ACC112 (cell line): ENCODE data around the gene GPC6.
A peak's percentile ranks its signal among the peaks of the same experiment; 100 is the strongest.

Source experiments
- H2AFZ ChIP-seq: fragments of 200-600 bp; sonication (generic); one replicate; pipeline ENCODE4 v1.6.0; 2017; ENCODE audit warnings: antibody characterized with exemption, low read length; ENCODE audit not compliant: unreplicated experiment
- H3K27ac ChIP-seq: fragments of 200-600 bp; sonication (generic); 2 replicates; pipeline ENCODE4 v1.5.1; 2014; ENCODE audit warnings: low read depth, mild to moderate bottlenecking, antibody characterized with exemption, low read length, moderate library complexity
- H3K27me3 ChIP-seq: fragments of 200-600 bp; sonication (generic); 2 replicates; pipeline ENCODE4 v1.6.1; 2014; ENCODE audit warnings: mild to moderate bottlenecking, antibody characterized with exemption, low read length, moderate library complexity, mixed read lengths; ENCODE audit not compliant: insufficient read depth
- H3K36me3 ChIP-seq: fragments of 200-600 bp; sonication (generic); 2 replicates; pipeline ENCODE4 v1.6.1; 2016; ENCODE audit warnings: mild to moderate bottlenecking, antibody characterized with exemption, low read length, moderate library complexity, mixed read lengths; ENCODE audit not compliant: insufficient read depth
- H3K4me1 ChIP-seq: fragments of 200-600 bp; sonication (generic); one replicate; pipeline ENCODE4 v1.6.1; 2016; ENCODE audit warnings: low read length, mixed read lengths; ENCODE audit not compliant: insufficient read depth, unreplicated experiment, control insufficient read depth
- H3K4me3 ChIP-seq: fragments of 200-600 bp; sonication (generic); 2 replicates; pipeline ENCODE4 v1.5.1; 2014; ENCODE audit warnings: mild to moderate bottlenecking, low read depth, low read length
- H3K79me2 ChIP-seq: fragments of 200-600 bp; sonication (generic); one replicate; pipeline ENCODE4 v1.6.0; 2016; ENCODE audit warnings: low read length; ENCODE audit not compliant: control insufficient read depth, unreplicated experiment, insufficient read depth

Gene GPC6

GRCh38 chr13:94323764-94324758 lies 1097.5 kb downstream of the GPC6 start:
- Histone ChIP-seq H3K27ac (no peak overlapping the region), H2AFZ (no peak overlapping the region), H3K36me3 (no peaks in the 10 kb centered on the region), H3K4me1 (peaks cover 5% of the 10 kb centered on the region), H3K79me2 (no peaks in the 10 kb centered on the region), H3K27me3 (no peaks in the 10 kb centered on the region), H3K4me3 (no peak overlapping the region)

- H2AFZ ChIP-seq, result no peak overlapping the region
- no peak overlapping the region for H3K27ac ChIP-seq
- peaks cover 11% of the 10 kb centered on the region for H3K4me1 ChIP-seq
These were observed 1098.3 kb downstream of the GPC6 start for GRCh38 chr13:94324767-94325540.

GRCh38 chr13:94325650-94326049 lies 1099.0 kb downstream of the GPC6 start:
- no peaks in the 10 kb centered on the region for H3K36me3 ChIP-seq
- H3K27ac ChIP-seq, result no peak overlapping the region
- no peaks in the 10 kb centered on the region for H3K27me3 ChIP-seq

More at GRCh38 chr13:94324767-94325540, 1098.3 kb downstream of the GPC6 start:
- Histone ChIP-seq H3K79me2 (no peaks in the 10 kb centered on the region), H3K27me3 (no peaks in the 10 kb centered on the region), H3K4me3 (no peak overlapping the region), H3K36me3 (no peaks in the 10 kb centered on the region)

GRCh38 chr13:94327318-94327717 lies 1100.7 kb downstream of the GPC6 start:
- H3K4me3 ChIP-seq, result no peak overlapping the region
- no peak overlapping the region for H3K27ac ChIP-seq
- peaks cover 19% of the 10 kb centered on the region for H3K4me1 ChIP-seq
- H3K36me3 ChIP-seq, result no peaks in the 10 kb centered on the region
- H3K27me3 ChIP-seq, result no peaks in the 10 kb centered on the region
- no peak overlapping the region for H2AFZ ChIP-seq
- H3K79me2 ChIP-seq, result no peaks in the 10 kb centered on the region

More at GRCh38 chr13:94325650-94326049, 1099.0 kb downstream of the GPC6 start:
- H2AFZ ChIP-seq, result no peak overlapping the region
- no peaks in the 10 kb centered on the region for H3K79me2 ChIP-seq
- H3K4me1 ChIP-seq, result peaks cover 18% of the 10 kb centered on the region
- no peak overlapping the region for H3K4me3 ChIP-seq

GRCh38 chr13:94328381-94329041 lies 1101.9 kb downstream of the GPC6 start:
- Histone ChIP-seq H3K4me1 (peaks cover 19% of the 10 kb centered on the region), H3K36me3 (no peaks in the 10 kb centered on the region), H3K27ac (peak overlapping the region; percentile 86), H3K79me2 (no peaks in the 10 kb centered on the region), H3K4me3 (no peak overlapping the region), H3K27me3 (no peaks in the 10 kb centered on the region), H2AFZ (no peak overlapping the region)

- H2AFZ ChIP-seq, result peak overlapping the region; percentile 51
- no peaks in the 10 kb centered on the region for H3K79me2 ChIP-seq
- H3K4me1 ChIP-seq, result peaks cover 19% of the 10 kb centered on the region
- H3K27me3 ChIP-seq, result no peaks in the 10 kb centered on the region
- no peaks in the 10 kb centered on the region for H3K36me3 ChIP-seq
- peak overlapping the region; percentile 55 for H3K4me3 ChIP-seq
- H3K27ac ChIP-seq, result peak overlapping the region; percentile 86
These were observed 1102.7 kb downstream of the GPC6 start for GRCh38 chr13:94329277-94329676.

GRCh38 chr13:94329754-94330551 lies 1103.3 kb downstream of the GPC6 start:
- peaks cover 19% of the 10 kb centered on the region for H3K4me1 ChIP-seq
- no peaks in the 10 kb centered on the region for H3K36me3 ChIP-seq
- peak overlapping the region; percentile 86 for H3K27ac ChIP-seq
- H3K4me3 ChIP-seq, result peak overlapping the region; percentile 55
- no peaks in the 10 kb centered on the region for H3K79me2 ChIP-seq
- H3K27me3 ChIP-seq, result no peaks in the 10 kb centered on the region
- peak overlapping the region; percentile 17 for H2AFZ ChIP-seq

GRCh38 chr13:94330552-94331071 lies 1104.0 kb downstream of the GPC6 start:
- no peaks in the 10 kb centered on the region for H3K27me3 ChIP-seq
- H3K4me3 ChIP-seq, result no peak overlapping the region
- H3K79me2 ChIP-seq, result no peaks in the 10 kb centered on the region
- H2AFZ ChIP-seq, result no peak overlapping the region
- peak overlapping the region; percentile 86 for H3K27ac ChIP-seq
- peaks cover 22% of the 10 kb centered on the region for H3K4me1 ChIP-seq
- no peaks in the 10 kb centered on the region for H3K36me3 ChIP-seq

GRCh38 chr13:94331281-94331680 lies 1104.7 kb downstream of the GPC6 start:
- Histone ChIP-seq H3K4me1 (peaks cover 26% of the 10 kb centered on the region), H3K36me3 (no peaks in the 10 kb centered on the region), H3K79me2 (no peaks in the 10 kb centered on the region), H3K27ac (no peak overlapping the region), H3K27me3 (no peaks in the 10 kb centered on the region), H2AFZ (no peak overlapping the region), H3K4me3 (no peak overlapping the region)
